ENCODE results near the gene LGALS3. TPM values are rescaled to one million over a fixed set of nuclear protein-coding genes. Genes with fewer than 3 reads are reported as not detected.
"Not testable (repeated sequence)": the region's sequence is repeated elsewhere in the genome, so short reads cannot be mapped to it uniquely, and the experiment has no call there.

Gene LGALS3
- total RNA-seq (10 to 100 TPM in 4 of 5 experiments, 1 to 10 TPM in 1; 7.5 to 71.7 (median 12.4) TPM), polyA plus RNA-seq (under 1 TPM; 0.35 to 0.51 TPM), total RNA-seq (0.81 reads per million)

DNA sequence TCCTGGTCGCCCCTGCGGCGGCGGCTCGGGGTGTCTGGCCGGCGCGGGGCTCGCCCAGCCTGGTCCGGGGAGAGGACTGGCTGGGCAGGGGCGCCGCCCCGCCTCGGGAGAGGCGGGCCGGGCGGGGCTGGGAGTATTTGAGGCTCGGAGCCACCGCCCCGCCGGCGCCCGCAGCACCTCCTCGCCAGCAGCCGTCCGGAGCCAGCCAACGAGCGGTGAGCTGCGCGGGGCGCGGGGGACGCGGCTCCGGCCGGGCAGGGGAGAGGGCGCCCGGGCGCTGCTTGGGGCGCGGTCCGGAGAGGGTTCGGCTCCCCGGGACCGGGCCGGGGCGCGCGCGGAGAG lies at the start of gene LGALS3:
Gene LGALS3, plus strand, starts transcription at position 167 of the 342 bp plus-strand sequence. CDS start 8,122 bp downstream, outside the sequence.
- Histone ChIP-seq H3K9me3 (ENCODE audit: control insufficient read depth in 2 of 3, low read length in 3 of 3) (no peaks in the 10 kb centered on the region), H3K4me1 (ENCODE audit: control insufficient read depth in 2 of 2, insufficient read depth in 2 of 2, low read length in 2 of 2) (peaks cover 0 to 13% of the 10 kb centered on the region in 2 donors), H3K4me3 (ENCODE audit: low read length) (peak within 1 kb of the TSS; percentile 19), H3K27ac (ENCODE audit: low read depth, low read length) (no peak within 1 kb of the TSS), H3K36me3 (ENCODE audit: control insufficient read depth in 2 of 3, insufficient read depth in 3 of 3, low read length in 3 of 3) (no peaks in the 10 kb centered on the region), H3K27me3 (ENCODE audit: control insufficient read depth in 2 of 2, insufficient read depth in 2 of 2, low read length in 2 of 2) (no peaks in the 10 kb centered on the region)
- H3K9me3 Mint-ChIP-seq, result no peaks in the 10 kb centered on the region
- intact Hi-C loops (cut with micrococcal nuclease), result loop anchor here in 1 of 2 donors (1.0 to 2.0 kb wide), 3 partner anchors 26 to 78 kb away; partner anchors contain the start of gene MAPK1IP1L
- H3K4me3 Mint-ChIP-seq, result peak within 1 kb of the TSS; percentile 54 to 85 (median 75)
- POLR2A ChIA-PET, result interaction anchor here (0.6 kb wide), 1 partner anchor 81 kb away, joined by 3 read pairs; no protein-coding TSS in a partner anchor
- ATAC-seq, result peak; percentile 71
- peaks cover 0 to 16% (median 0%) of the 10 kb centered on the region in 5 donors for H3K36me3 Mint-ChIP-seq
- peak within 1 kb of the TSS in 1 of 9 donors; percentile 61 for H3K27ac Mint-ChIP-seq
- DNase-seq, result peak in 3 of 9 donors; percentile 2 to 60 (median 32)
- CTCF ChIA-PET, result no interaction called here
- peaks cover 0 to 45% (median 8%) of the 10 kb centered on the region in 7 donors for H3K4me1 Mint-ChIP-seq
- peaks cover 17 to 54% (median 41%) of the 10 kb centered on the region in 5 donors for H3K27me3 Mint-ChIP-seq

DNA sequence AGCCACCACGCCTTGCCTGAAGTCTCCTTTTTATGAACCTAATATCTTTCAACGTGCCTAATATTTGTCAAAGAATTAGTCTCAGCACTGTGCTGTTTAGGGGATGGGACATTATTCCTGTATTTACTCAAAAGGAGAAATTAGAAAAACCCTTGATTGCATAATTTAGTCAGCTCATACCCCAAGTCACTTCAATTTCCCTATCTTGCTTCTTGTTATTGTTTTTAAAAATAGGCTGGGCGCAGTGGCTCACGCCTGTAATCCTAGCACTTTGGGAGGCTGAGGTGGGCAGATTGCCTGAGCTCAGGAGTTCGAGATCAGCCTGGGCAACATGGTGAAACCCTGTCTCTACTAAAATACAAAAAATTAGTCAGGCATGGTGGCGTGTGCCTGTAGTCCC lies 49.1 kb upstream of the LGALS3 start:
- H3K9me3 Mint-ChIP-seq; H3K36me3 Mint-ChIP-seq; H3K4me3 Mint-ChIP-seq; H3K27me3 ChIP-seq (ENCODE audit: control insufficient read depth in 2 of 2, insufficient read depth in 2 of 2, low read length in 2 of 2); POLR2A ChIA-PET; H3K4me1 ChIP-seq (ENCODE audit: control insufficient read depth in 2 of 2, insufficient read depth in 2 of 2, low read length in 2 of 2); H3K4me1 Mint-ChIP-seq; H3K36me3 ChIP-seq (ENCODE audit: control insufficient read depth in 2 of 3, insufficient read depth in 3 of 3, low read length in 3 of 3); H3K27ac ChIP-seq (ENCODE audit: low read depth, low read length); CTCF ChIA-PET; DNase-seq; H3K27ac Mint-ChIP-seq; H3K4me3 ChIP-seq (ENCODE audit: low read length); intact Hi-C loops (cut with micrococcal nuclease); H3K9me3 ChIP-seq (ENCODE audit: control insufficient read depth in 2 of 3, low read length in 3 of 3): not testable (repeated sequence)
- H3K27me3 Mint-ChIP-seq, result peaks cover 0 to 11% (median 0%) of the 10 kb centered on the region in 5 donors
- peak; percentile 41 for ATAC-seq

DNA sequence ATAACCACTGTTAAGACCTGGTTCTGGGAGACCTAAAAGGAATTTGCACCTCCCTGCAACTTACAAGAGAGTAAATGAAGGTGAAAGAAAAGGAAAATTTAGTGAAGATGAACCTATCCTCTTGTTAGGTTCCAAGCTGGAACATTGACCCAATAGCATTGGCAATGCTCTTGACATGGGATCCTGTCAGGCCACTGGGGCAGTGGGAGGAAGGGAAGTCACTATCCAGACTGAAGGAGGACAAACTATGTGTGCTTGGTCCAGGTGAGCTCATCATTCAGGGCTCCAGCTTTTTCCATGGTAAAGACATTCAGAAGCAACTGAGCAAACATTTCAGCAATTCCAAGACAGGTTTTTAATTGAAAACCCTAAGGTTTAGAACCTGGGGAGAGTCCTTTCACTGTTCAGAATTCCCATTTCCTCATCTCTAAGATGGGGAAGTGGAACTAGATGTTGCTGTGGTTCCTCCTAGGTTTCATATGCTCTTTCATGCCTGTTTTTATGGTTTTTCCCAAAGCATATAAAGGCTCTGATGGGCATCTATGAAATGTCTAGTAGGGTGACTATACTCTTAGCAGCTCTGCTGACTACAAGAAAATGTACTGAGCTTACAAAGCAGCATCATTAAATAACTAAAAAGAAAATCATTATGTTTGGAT lies 44.5 kb upstream of the LGALS3 start:
- H3K27me3 Mint-ChIP-seq, result peaks cover 0 to 11% (median 0%) of the 10 kb centered on the region in 5 donors
- H3K4me3 Mint-ChIP-seq, result no peak overlapping the region
- no peak overlapping the region for H3K27ac Mint-ChIP-seq
- H3K27ac ChIP-seq (ENCODE audit: low read depth, low read length), result no peak overlapping the region
- DNase-seq (no peak), ATAC-seq (no peak)
- CTCF ChIA-PET, result interaction anchor here (0.6 to 0.8 kb wide), 2 partner anchors 11 to 20 kb away, joined by 3 to 4 read pairs; no protein-coding TSS in a partner anchor
- no peaks in the 10 kb centered on the region for H3K36me3 ChIP-seq (ENCODE audit: control insufficient read depth in 2 of 3, insufficient read depth in 3 of 3, low read length in 3 of 3)
- intact Hi-C loops (cut with micrococcal nuclease), result loop anchor here in 1 of 2 donors (5.0 kb wide), 1 partner anchor 1388 kb away; no protein-coding TSS in a partner anchor
- H3K4me1 Mint-ChIP-seq, result peaks cover 0 to 3% (median 0%) of the 10 kb centered on the region in 7 donors
- H3K4me3 ChIP-seq (ENCODE audit: low read length), result no peak overlapping the region
- POLR2A ChIA-PET, result interaction anchor here (0.8 kb wide), 1 partner anchor 38 kb away, joined by 3 read pairs; no protein-coding TSS in a partner anchor
- H3K36me3 Mint-ChIP-seq, result no peaks in the 10 kb centered on the region
- H3K4me1 ChIP-seq (ENCODE audit: control insufficient read depth in 2 of 2, insufficient read depth in 2 of 2, low read length in 2 of 2), result no peaks in the 10 kb centered on the region
- H3K9me3 Mint-ChIP-seq, result no peaks in the 10 kb centered on the region
- no peaks in the 10 kb centered on the region for H3K27me3 ChIP-seq (ENCODE audit: control insufficient read depth in 2 of 2, insufficient read depth in 2 of 2, low read length in 2 of 2)
- H3K9me3 ChIP-seq (ENCODE audit: control insufficient read depth in 2 of 3, low read length in 3 of 3), result no peaks in the 10 kb centered on the region

DNA sequence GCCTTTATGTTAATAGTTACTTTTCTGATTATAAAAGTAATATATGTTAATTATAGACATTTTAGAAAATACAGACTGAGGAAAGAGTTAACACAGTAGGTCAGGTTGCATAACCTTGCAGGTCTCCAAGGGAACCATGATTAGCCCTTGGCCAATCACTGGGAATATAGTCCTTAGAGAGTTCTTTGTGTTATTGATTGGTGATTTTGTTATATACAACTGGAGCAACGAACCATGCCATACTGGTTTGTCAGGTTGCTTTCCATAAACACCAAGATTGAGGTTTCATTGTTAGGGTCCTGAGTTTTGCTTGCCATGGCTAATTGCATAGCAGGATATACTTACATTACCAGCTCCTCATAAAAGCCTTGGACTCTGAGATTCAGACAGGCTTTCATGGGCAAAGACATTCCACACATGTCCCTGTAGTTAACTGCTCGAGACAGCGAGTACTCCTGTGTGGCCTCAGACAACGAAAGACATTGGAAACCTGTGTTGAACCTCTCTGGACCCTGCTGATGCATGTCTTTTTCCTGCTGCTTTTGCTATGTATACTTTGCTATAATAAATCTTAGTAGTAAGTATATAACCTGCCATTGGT lies 43.9 kb upstream of the LGALS3 start:
- H3K36me3 ChIP-seq (ENCODE audit: control insufficient read depth in 2 of 3, insufficient read depth in 3 of 3, low read length in 3 of 3), result no peaks in the 10 kb centered on the region
- no peaks in the 10 kb centered on the region for H3K27me3 ChIP-seq (ENCODE audit: control insufficient read depth in 2 of 2, insufficient read depth in 2 of 2, low read length in 2 of 2)
- ChIA-PET POLR2A (interaction anchor here (0.8 kb wide), 1 partner anchor 38 kb away, joined by 3 read pairs; no protein-coding TSS in a partner anchor), CTCF (interaction anchor here (0.6 kb wide), 1 partner anchor 10 kb away, joined by 4 read pairs; no protein-coding TSS in a partner anchor)
- Mint-ChIP-seq H3K27ac (no peak overlapping the region), H3K4me3 (no peak overlapping the region), H3K27me3 (peaks cover 0 to 11% (median 0%) of the 10 kb centered on the region in 5 donors), H3K4me1 (peaks cover 0 to 4% (median 0%) of the 10 kb centered on the region in 7 donors), H3K36me3 (no peaks in the 10 kb centered on the region), H3K9me3 (no peaks in the 10 kb centered on the region)
- ATAC-seq (no peak), DNase-seq (no peak)
- H3K4me3 ChIP-seq (ENCODE audit: low read length), result no peak overlapping the region
- intact Hi-C loops (cut with micrococcal nuclease), result loop anchor here in 1 of 2 donors (5.0 kb wide), 1 partner anchor 1387 kb away; no protein-coding TSS in a partner anchor
- no peaks in the 10 kb centered on the region for H3K4me1 ChIP-seq (ENCODE audit: control insufficient read depth in 2 of 2, insufficient read depth in 2 of 2, low read length in 2 of 2)
- no peaks in the 10 kb centered on the region for H3K9me3 ChIP-seq (ENCODE audit: control insufficient read depth in 2 of 3, low read length in 3 of 3)
- H3K27ac ChIP-seq (ENCODE audit: low read depth, low read length), result no peak overlapping the region

DNA sequence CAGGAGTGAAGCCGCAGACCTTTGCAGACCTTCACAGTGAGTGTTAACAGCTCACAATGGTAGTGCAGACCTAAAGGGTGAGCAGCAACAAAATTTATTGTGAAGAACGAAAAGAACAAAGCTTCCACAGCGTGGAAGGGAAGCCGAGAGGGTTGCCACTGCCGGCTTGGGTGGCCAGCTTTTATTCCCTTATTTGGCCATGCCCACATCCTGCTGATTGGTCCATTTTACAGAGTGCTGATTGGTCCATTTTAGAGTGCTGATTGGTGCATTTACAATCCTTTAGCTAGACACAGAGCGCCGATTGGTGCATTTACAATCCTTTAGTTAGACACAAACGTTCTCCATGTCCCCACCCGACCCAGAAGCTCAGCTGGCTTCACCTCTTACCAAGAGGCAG lies 42.1 kb upstream of the LGALS3 start:
- no peak overlapping the region for H3K27ac ChIP-seq (ENCODE audit: low read depth, low read length)
- no peak overlapping the region for H3K4me3 ChIP-seq (ENCODE audit: low read length)
- H3K4me1 ChIP-seq (ENCODE audit: control insufficient read depth in 2 of 2, insufficient read depth in 2 of 2, low read length in 2 of 2), result no peaks in the 10 kb centered on the region
- no peaks in the 10 kb centered on the region for H3K27me3 ChIP-seq (ENCODE audit: control insufficient read depth in 2 of 2, insufficient read depth in 2 of 2, low read length in 2 of 2)
- POLR2A ChIA-PET, result no interaction called here
- H3K9me3 ChIP-seq (ENCODE audit: control insufficient read depth in 2 of 3, low read length in 3 of 3), result no peaks in the 10 kb centered on the region
- H3K27ac Mint-ChIP-seq, result no peak overlapping the region
- peaks cover 0 to 8% (median 0%) of the 10 kb centered on the region in 7 donors for H3K4me1 Mint-ChIP-seq
- H3K9me3 Mint-ChIP-seq, result no peaks in the 10 kb centered on the region
- intact Hi-C loops (cut with micrococcal nuclease), result loop anchor here in 1 of 2 donors (5.0 kb wide), 1 partner anchor 1385 kb away; no protein-coding TSS in a partner anchor
- H3K36me3 Mint-ChIP-seq, result no peaks in the 10 kb centered on the region
- H3K36me3 ChIP-seq (ENCODE audit: control insufficient read depth in 2 of 3, insufficient read depth in 3 of 3, low read length in 3 of 3), result no peaks in the 10 kb centered on the region
- H3K27me3 Mint-ChIP-seq, result peaks cover 0 to 5% (median 0%) of the 10 kb centered on the region in 5 donors
- ATAC-seq (no peak), DNase-seq (no peak)
- CTCF ChIA-PET, result no interaction called here
- H3K4me3 Mint-ChIP-seq, result no peak overlapping the region

DNA sequence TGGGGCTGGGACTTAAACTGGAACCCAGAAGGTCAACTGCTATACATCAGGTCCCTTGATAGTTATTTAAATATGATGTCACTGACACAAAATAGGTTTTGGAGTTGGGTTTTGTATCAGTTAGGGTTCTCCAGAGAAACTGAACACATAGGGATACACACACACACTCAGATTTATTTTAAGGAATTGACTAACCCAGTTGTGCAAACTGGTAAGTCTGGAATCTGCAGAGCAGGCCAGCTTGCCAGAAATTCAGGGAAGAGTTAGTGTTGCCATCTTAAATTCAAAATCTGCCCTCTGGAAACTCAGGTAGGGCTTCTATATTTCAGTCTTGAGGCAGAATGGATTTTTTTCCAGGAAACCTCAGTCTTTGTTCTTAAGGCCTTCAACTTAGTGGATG lies 40.7 kb upstream of the LGALS3 start:
- ChIA-PET CTCF (no interaction called here), POLR2A (no interaction called here)

More for the DNA sequence above, 40.7 kb upstream of the LGALS3 start:
- H3K4me3 ChIP-seq (ENCODE audit: low read length), result no peak overlapping the region
- DNase-seq (no peak), ATAC-seq (no peak)
- Mint-ChIP-seq H3K9me3 (no peaks in the 10 kb centered on the region), H3K36me3 (no peaks in the 10 kb centered on the region), H3K4me3 (no peak overlapping the region), H3K4me1 (peaks cover 0 to 21% (median 0%) of the 10 kb centered on the region in 7 donors), H3K27ac (no peak overlapping the region), H3K27me3 (peaks cover 0 to 4% (median 0%) of the 10 kb centered on the region in 5 donors)
- no peaks in the 10 kb centered on the region for H3K36me3 ChIP-seq (ENCODE audit: control insufficient read depth in 2 of 3, insufficient read depth in 3 of 3, low read length in 3 of 3)
- no peak overlapping the region for H3K27ac ChIP-seq (ENCODE audit: low read depth, low read length)
- H3K9me3 ChIP-seq (ENCODE audit: control insufficient read depth in 2 of 3, low read length in 3 of 3), result no peaks in the 10 kb centered on the region
- intact Hi-C loops (cut with micrococcal nuclease), result loop anchor here (2.0 to 5.0 kb wide), 2 partner anchors 40 to 1384 kb away; partner anchors contain the start of gene LGALS3 (in 1 of the 2)
- H3K27me3 ChIP-seq (ENCODE audit: control insufficient read depth in 2 of 2, insufficient read depth in 2 of 2, low read length in 2 of 2), result no peaks in the 10 kb centered on the region
- no peaks in the 10 kb centered on the region for H3K4me1 ChIP-seq (ENCODE audit: control insufficient read depth in 2 of 2, insufficient read depth in 2 of 2, low read length in 2 of 2)
